Measurements from ENCODE around the gene JCAD. TPM values are rescaled to one million over a fixed set of nuclear protein-coding genes. Genes with fewer than 3 reads are reported as not detected.

Gene JCAD
- polyA plus RNA-seq, 1 donor from 2014 or later, result 2.3 TPM

DNA sequence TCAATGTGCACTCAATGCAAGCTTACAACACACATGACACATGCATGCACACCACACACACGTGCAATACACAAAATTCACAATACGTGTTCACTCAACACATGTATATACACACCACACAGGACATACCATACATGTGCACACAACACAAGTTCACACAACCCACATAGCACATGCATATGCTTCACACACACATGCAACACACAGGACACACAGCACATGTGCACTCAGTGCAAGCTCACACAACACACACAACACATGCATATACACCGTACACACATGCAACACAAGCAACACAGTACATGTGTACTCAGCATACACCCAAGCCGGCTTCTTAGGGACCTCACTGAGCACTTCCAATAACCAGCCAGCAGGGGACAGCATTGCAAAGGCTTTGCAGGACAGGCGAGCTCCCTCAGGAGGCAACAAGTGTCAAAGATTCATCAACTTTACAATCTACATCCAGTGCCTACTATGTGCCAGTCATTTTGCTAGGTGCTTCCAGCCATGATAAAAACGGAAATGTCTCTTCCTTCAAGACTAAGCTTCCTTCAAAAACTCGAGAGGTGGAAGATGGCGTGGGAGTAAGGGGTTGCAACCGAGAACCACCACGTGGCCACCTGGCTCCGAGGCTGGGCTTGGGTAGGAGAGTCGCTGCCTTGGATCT is 61.1 kb downstream of the JCAD start:
- no peak overlapping the region for H3K27ac ChIP-seq (ENCODE audit: low read length)
- H3K27me3 ChIP-seq (ENCODE audit: insufficient read depth, low read depth, low read length), result no peaks in the 10 kb centered on the region
- no peaks in the 10 kb centered on the region for H3K9me3 ChIP-seq (ENCODE audit: low read length)
- TF ChIP-seq, protein P1, sequence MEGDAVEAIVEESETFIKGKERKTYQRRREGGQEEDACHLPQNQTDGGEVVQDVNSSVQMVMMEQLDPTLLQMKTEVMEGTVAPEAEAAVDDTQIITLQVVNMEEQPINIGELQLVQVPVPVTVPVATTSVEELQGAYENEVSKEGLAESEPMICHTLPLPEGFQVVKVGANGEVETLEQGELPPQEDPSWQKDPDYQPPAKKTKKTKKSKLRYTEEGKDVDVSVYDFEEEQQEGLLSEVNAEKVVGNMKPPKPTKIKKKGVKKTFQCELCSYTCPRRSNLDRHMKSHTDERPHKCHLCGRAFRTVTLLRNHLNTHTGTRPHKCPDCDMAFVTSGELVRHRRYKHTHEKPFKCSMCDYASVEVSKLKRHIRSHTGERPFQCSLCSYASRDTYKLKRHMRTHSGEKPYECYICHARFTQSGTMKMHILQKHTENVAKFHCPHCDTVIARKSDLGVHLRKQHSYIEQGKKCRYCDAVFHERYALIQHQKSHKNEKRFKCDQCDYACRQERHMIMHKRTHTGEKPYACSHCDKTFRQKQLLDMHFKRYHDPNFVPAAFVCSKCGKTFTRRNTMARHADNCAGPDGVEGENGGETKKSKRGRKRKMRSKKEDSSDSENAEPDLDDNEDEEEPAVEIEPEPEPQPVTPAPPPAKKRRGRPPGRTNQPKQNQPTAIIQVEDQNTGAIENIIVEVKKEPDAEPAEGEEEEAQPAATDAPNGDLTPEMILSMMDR (IDR thresholded peaks at IDR 0.05; ENCODE audit: poor library complexity, severe bottlenecking), result peak; percentile 99
- TF ChIP-seq EP300 (conservative IDR thresholded peaks at IDR 0.05; ENCODE audit: poor library complexity, severe bottlenecking) (no peak), RAD21 (conservative IDR thresholded peaks at IDR 0.05) (peak; percentile 99), MXI1 (conservative IDR thresholded peaks at IDR 0.05; ENCODE audit: poor library complexity, severe bottlenecking) (no peak), SMC3 (conservative IDR thresholded peaks at IDR 0.05; ENCODE audit: poor library complexity) (peak; percentile 99), POLR2AphosphoS5 (IDR thresholded peaks at IDR 0.05) (no peak), EZH2 (IDR thresholded peaks at IDR 0.05; ENCODE audit: borderline replicate concordance, insufficient read depth, low read length, poor library complexity, severe bottlenecking) (no peak), TAF1 (IDR thresholded peaks at IDR 0.05; ENCODE audit: low read depth) (no peak)
- TF ChIP-seq, protein P2, sequence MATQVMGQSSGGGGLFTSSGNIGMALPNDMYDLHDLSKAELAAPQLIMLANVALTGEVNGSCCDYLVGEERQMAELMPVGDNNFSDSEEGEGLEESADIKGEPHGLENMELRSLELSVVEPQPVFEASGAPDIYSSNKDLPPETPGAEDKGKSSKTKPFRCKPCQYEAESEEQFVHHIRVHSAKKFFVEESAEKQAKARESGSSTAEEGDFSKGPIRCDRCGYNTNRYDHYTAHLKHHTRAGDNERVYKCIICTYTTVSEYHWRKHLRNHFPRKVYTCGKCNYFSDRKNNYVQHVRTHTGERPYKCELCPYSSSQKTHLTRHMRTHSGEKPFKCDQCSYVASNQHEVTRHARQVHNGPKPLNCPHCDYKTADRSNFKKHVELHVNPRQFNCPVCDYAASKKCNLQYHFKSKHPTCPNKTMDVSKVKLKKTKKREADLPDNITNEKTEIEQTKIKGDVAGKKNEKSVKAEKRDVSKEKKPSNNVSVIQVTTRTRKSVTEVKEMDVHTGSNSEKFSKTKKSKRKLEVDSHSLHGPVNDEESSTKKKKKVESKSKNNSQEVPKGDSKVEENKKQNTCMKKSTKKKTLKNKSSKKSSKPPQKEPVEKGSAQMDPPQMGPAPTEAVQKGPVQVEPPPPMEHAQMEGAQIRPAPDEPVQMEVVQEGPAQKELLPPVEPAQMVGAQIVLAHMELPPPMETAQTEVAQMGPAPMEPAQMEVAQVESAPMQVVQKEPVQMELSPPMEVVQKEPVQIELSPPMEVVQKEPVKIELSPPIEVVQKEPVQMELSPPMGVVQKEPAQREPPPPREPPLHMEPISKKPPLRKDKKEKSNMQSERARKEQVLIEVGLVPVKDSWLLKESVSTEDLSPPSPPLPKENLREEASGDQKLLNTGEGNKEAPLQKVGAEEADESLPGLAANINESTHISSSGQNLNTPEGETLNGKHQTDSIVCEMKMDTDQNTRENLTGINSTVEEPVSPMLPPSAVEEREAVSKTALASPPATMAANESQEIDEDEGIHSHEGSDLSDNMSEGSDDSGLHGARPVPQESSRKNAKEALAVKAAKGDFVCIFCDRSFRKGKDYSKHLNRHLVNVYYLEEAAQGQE (IDR thresholded peaks at IDR 0.05; ENCODE audit: borderline replicate concordance), result no peak
- no peak overlapping the region for H2AFZ ChIP-seq (ENCODE audit: low read depth, low read length)
- H3K9me2 ChIP-seq (ENCODE audit: insufficient read depth, low read length), result no peaks in the 10 kb centered on the region
- no peak overlapping the region for H3K9ac ChIP-seq (ENCODE audit: low read length)
- no peak overlapping the region for H3K4me2 ChIP-seq (ENCODE audit: low read length)
- H4K20me1 ChIP-seq (ENCODE audit: insufficient read depth), result no peaks in the 10 kb centered on the region
- H3F3A ChIP-seq (ENCODE audit: insufficient read depth, low read length, poor library complexity, severe bottlenecking), result no peaks in the 10 kb centered on the region
- no peak overlapping the region for H3K4me3 ChIP-seq (ENCODE audit: low read length)
- no peaks in the 10 kb centered on the region for H3K79me2 ChIP-seq (replicated peaks; ENCODE audit: insufficient read depth, low read length)
- no peaks in the 10 kb centered on the region for H3K36me3 ChIP-seq (ENCODE audit: insufficient read depth, low read length)

DNA sequence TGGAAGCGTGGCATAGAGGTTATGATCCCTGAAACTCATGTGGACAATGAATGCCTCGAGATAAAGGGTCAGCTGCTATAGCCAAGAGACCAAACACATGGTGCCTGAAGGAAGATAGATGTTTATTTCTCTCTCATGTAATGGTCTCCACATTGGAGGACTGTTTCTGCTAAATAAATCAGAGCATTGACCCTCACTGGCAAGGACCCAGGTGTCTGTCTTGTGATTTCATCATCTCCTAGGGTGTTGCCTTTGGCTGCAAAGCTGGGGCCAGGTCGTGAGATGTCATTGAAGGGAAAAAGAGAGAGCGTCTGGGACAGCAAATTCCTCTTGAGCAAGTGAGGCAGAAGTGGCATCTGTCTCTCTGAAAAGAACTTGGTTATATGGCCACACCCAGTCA is 64.6 kb downstream of the JCAD start:
- H3K4me2 ChIP-seq (ENCODE audit: low read length), result no peak overlapping the region
- no peak overlapping the region for H3K27ac ChIP-seq (ENCODE audit: low read length)
- H3K9ac ChIP-seq (ENCODE audit: low read length), result no peak overlapping the region
- no peaks in the 10 kb centered on the region for H4K20me1 ChIP-seq (ENCODE audit: insufficient read depth)
- H3K79me2 ChIP-seq (replicated peaks; ENCODE audit: insufficient read depth, low read length), result no peaks in the 10 kb centered on the region
- TF ChIP-seq POLR2AphosphoS5 (IDR thresholded peaks at IDR 0.05) (no peak), EZH2 (IDR thresholded peaks at IDR 0.05; ENCODE audit: borderline replicate concordance, insufficient read depth, low read length, poor library complexity, severe bottlenecking) (no peak), RAD21 (conservative IDR thresholded peaks at IDR 0.05) (no peak), MXI1 (conservative IDR thresholded peaks at IDR 0.05; ENCODE audit: poor library complexity, severe bottlenecking) (no peak), EP300 (conservative IDR thresholded peaks at IDR 0.05; ENCODE audit: poor library complexity, severe bottlenecking) (no peak), TAF1 (IDR thresholded peaks at IDR 0.05; ENCODE audit: low read depth) (no peak), SMC3 (conservative IDR thresholded peaks at IDR 0.05; ENCODE audit: poor library complexity) (no peak)
- TF ChIP-seq, protein P2 (IDR thresholded peaks at IDR 0.05; ENCODE audit: borderline replicate concordance), result no peak
- TF ChIP-seq, protein P1 (IDR thresholded peaks at IDR 0.05; ENCODE audit: poor library complexity, severe bottlenecking), result no peak
- H2AFZ ChIP-seq (ENCODE audit: low read depth, low read length), result no peak overlapping the region
- no peaks in the 10 kb centered on the region for H3K27me3 ChIP-seq (ENCODE audit: insufficient read depth, low read depth, low read length)
- H3K9me2 ChIP-seq (ENCODE audit: insufficient read depth, low read length), result no peaks in the 10 kb centered on the region
- no peaks in the 10 kb centered on the region for H3K9me3 ChIP-seq (ENCODE audit: low read length)
- H3F3A ChIP-seq (ENCODE audit: insufficient read depth, low read length, poor library complexity, severe bottlenecking), result no peaks in the 10 kb centered on the region
- H3K36me3 ChIP-seq (ENCODE audit: insufficient read depth, low read length), result no peaks in the 10 kb centered on the region
- no peak overlapping the region for H3K4me3 ChIP-seq (ENCODE audit: low read length)
